Measurements from ENCODE around the gene CERS2. TPM values are rescaled to one million over a fixed set of nuclear protein-coding genes. Genes with fewer than 3 reads are reported as not detected.

Gene CERS2
- total RNA-seq = 138 TPM

- peak; percentile 85 for DNase-seq (ENCODE audit: low spot score)
Observed at GRCh38 chr1:150974580-150975478, at the start of gene CERS2. CERS2 (minus strand) TSS chr1:150974835; CDS start chr1:150969090, 5,745 bp downstream.

GRCh38 chr1:151013518-151013917, 38.9 kb upstream of the CERS2 start:
- no peak for DNase-seq (ENCODE audit: low spot score)

- DNase-seq (ENCODE audit: low spot score) = no peak
Observed at GRCh38 chr1:151012684-151013471, 38.2 kb upstream of the CERS2 start.

GRCh38 chr1:151011154-151011850, 36.7 kb upstream of the CERS2 start:
- DNase-seq (ENCODE audit: low spot score) = no peak

GRCh38 chr1:151010346-151010726, 35.7 kb upstream of the CERS2 start:
- no peak for DNase-seq (ENCODE audit: low spot score)

- DNase-seq (ENCODE audit: low spot score) = no peak
Observed at GRCh38 chr1:151009674-151010345, 35.2 kb upstream of the CERS2 start.

GRCh38 chr1:151009206-151009587, 34.6 kb upstream of the CERS2 start:
- no peak for DNase-seq (ENCODE audit: low spot score)

GRCh38 chr1:151008244-151009205, 33.9 kb upstream of the CERS2 start, which contains the start of gene PRUNE1:
PRUNE1 (plus strand) TSS chr1:151008449; CDS start chr1:151008633, 184 bp downstream.
- peak; percentile 97 for DNase-seq (ENCODE audit: low spot score)

GRCh38 chr1:151007853-151008243, 33.2 kb upstream of the CERS2 start:
- DNase-seq (ENCODE audit: low spot score) = no peak

GRCh38 chr1:151006327-151007052, 31.9 kb upstream of the CERS2 start, which contains the start of gene MINDY1:
MINDY1 (minus strand) TSS chr1:151006902; CDS start chr1:151002617, 4,285 bp downstream.
- DNase-seq (ENCODE audit: low spot score) = peak; percentile 75

GRCh38 chr1:151005729-151006319, 31.2 kb upstream of the CERS2 start:
- DNase-seq (ENCODE audit: low spot score) = no peak

GRCh38 chr1:151003180-151003579, 28.5 kb upstream of the CERS2 start:
- DNase-seq (ENCODE audit: low spot score) = no peak

- DNase-seq (ENCODE audit: low spot score) = no peak
Observed at GRCh38 chr1:151002611-151003010, 28.0 kb upstream of the CERS2 start.

- no peak for DNase-seq (ENCODE audit: low spot score)
Observed at GRCh38 chr1:151002051-151002450, 27.4 kb upstream of the CERS2 start.

- no peak for DNase-seq (ENCODE audit: low spot score)
Observed at GRCh38 chr1:151001602-151002001, 27.0 kb upstream of the CERS2 start.

- DNase-seq (ENCODE audit: low spot score) = no peak
Observed at GRCh38 chr1:151000408-151000807, 25.8 kb upstream of the CERS2 start.

- DNase-seq (ENCODE audit: low spot score) = no peak
Observed at GRCh38 chr1:150999926-151000325, 25.3 kb upstream of the CERS2 start.

GRCh38 chr1:150999051-150999674, 24.5 kb upstream of the CERS2 start:
- no peak for DNase-seq (ENCODE audit: low spot score)

- DNase-seq (ENCODE audit: low spot score) = no peak
Observed at GRCh38 chr1:150997949-150998348, 23.3 kb upstream of the CERS2 start.

Data from ureter (tissue), 1 donor.